ENCODE measurements around the gene WIPF2. TPM values are rescaled to one million over a fixed set of nuclear protein-coding genes. Genes with fewer than 3 reads are reported as not detected.

WIPF2 gene
- total and polyA plus RNA-seq, 2 donors (not counting 3 experiments of a cell fraction or from before 2014, with no cell fraction given): 8.4 to 30.4 TPM

GRCh38 chr17:40328386-40328766, 109.3 kb downstream of the WIPF2 start:
- no peak for DNase-seq (ENCODE audit: low read depth, low spot score)
- no peak overlapping the region for H3K4me3 ChIP-seq (replicated peaks in 1 of 3; ENCODE audit: insufficient read depth in 1 of 3, low read depth in 1 of 3, low read length in 3 of 3)
- ChIA-PET POLR2A (no interaction called here), CTCF (interaction anchor here (0.7 to 1.4 kb wide), 3 partner anchors 9 to 26 kb away, joined by 3 to 6 read pairs (median 5); no protein-coding TSS in a partner anchor)
- no peaks in the 10 kb centered on the region for H3K9me3 ChIP-seq (replicated peaks; ENCODE audit: control insufficient read depth, insufficient read depth, low read length)
- FAIRE-seq: no peak
- H3K27me3 ChIP-seq (ENCODE audit: control insufficient read depth in 2 of 2, insufficient read depth in 2 of 2, low read length in 2 of 2): no peaks in the 10 kb centered on the region
- H4K20me1 ChIP-seq (replicated peaks; ENCODE audit: control insufficient read depth, extremely low read depth, insufficient read depth, low read length): no peaks in the 10 kb centered on the region
- TF ChIP-seq POLR2AphosphoS5 (IDR thresholded peaks at IDR 0.05; ENCODE audit: insufficient read depth, low read depth, low read length): no peak
- no peak for TF ChIP-seq POLR2A (IDR thresholded peaks at IDR 0.05; ENCODE audit: low read depth, low read length)
- no peak for TF ChIP-seq FOS (IDR thresholded peaks at IDR 0.05; ENCODE audit: borderline replicate concordance, insufficient read depth, low read length)
- no peak for TF ChIP-seq EZH2 (IDR thresholded peaks at IDR 0.05; ENCODE audit: borderline replicate concordance, low read depth, low read length, severe bottlenecking)
- no peak for TF ChIP-seq MYC (IDR thresholded peaks at IDR 0.05; ENCODE audit: low read depth, low read length)
- TF ChIP-seq GATA2 (IDR thresholded peaks at IDR 0.05; ENCODE audit: insufficient read depth, insufficient read length, low read depth, low read length): no peak
- no peak for TF ChIP-seq MAX (IDR thresholded peaks at IDR 0.05; ENCODE audit: insufficient read depth, insufficient read length)
- TF ChIP-seq CTCF (IDR thresholded peaks at IDR 0.05; ENCODE audit: extremely low read depth in 1 of 2, insufficient read depth in 1 of 2, low read depth in 1 of 2, low read length in 2 of 2): no peak
- no peak for TF ChIP-seq JUN (IDR thresholded peaks at IDR 0.05; ENCODE audit: borderline replicate concordance, insufficient read depth, insufficient read length, low read depth)
- dilution Hi-C loops (cut with MboI; ENCODE audit: extremely low pct_ligation_motif_present, low sequenced_read_pairs) (no loop called here), intact Hi-C loops (cut with micrococcal nuclease) (no loop called here)
- H3K79me2 ChIP-seq (ENCODE audit: control insufficient read depth, insufficient read depth, low read length): peaks cover 67% of the 10 kb centered on the region
- H3K36me3 ChIP-seq (ENCODE audit: control insufficient read depth in 2 of 2, extremely low read depth in 1 of 2, insufficient read depth in 2 of 2, low read length in 2 of 2): peaks cover 0 to 3% of the 10 kb centered on the region in 2 experiments
- BruUV-seq (replicated peaks): no TSS peak
- H2AFZ ChIP-seq (ENCODE audit: low read depth, low read length): no peak overlapping the region
- no peaks in the 10 kb centered on the region for H3K9me1 ChIP-seq (replicated peaks; ENCODE audit: control insufficient read depth, extremely low read depth, insufficient read depth, low read length)
- H3K4me2 ChIP-seq (ENCODE audit: insufficient read depth, low read length): no peak overlapping the region
- no peak overlapping the region for H3K9ac ChIP-seq (replicated peaks; ENCODE audit: extremely low read depth, insufficient read depth, low read length)
- H3K4me1 ChIP-seq (ENCODE audit: control insufficient read depth, extremely low read depth, insufficient read depth, low read length): peaks cover 60% of the 10 kb centered on the region
- H3K27ac ChIP-seq (ENCODE audit: insufficient read depth, low read depth, low read length): no peak overlapping the region

Measured in endothelial cell of umbilical vein (primary cell).